Measurements from ENCODE around the gene ARRDC1.

- no peak for TF ChIP-seq CTCF (IDR thresholded peaks at IDR 0.05)
- no peak for TF ChIP-seq POLR2A (IDR thresholded peaks at IDR 0.05)
- no peak for TF ChIP-seq EP300 (IDR thresholded peaks at IDR 0.05)
These were observed 38.4 kb downstream of the ARRDC1 start for GRCh38 chr9:137643921-137644320.

All from ovary (tissue), 3 donors.